Loucy (cell line): ENCODE measurements around the gene KLHDC3.

ENCODE experiments used
- EZH2phosphoT487 ChIP-seq: fragments of 200-600 bp; IDR thresholded peaks from 2 replicates; pipeline ENCODE4 v1.6.1; 2018; ENCODE audit warnings: antibody characterized with exemption, mild to moderate bottlenecking, moderate library complexity, borderline replicate concordance
- TF ChIP-seq, protein P1 (sequence below): fragments of 200-600 bp; sonication (generic); conservative IDR thresholded peaks from 2 replicates; pipeline ENCODE4 v1.5.1; 2014; ENCODE audit warnings: mild to moderate bottlenecking, antibody characterized with exemption, low read length

DNA sequence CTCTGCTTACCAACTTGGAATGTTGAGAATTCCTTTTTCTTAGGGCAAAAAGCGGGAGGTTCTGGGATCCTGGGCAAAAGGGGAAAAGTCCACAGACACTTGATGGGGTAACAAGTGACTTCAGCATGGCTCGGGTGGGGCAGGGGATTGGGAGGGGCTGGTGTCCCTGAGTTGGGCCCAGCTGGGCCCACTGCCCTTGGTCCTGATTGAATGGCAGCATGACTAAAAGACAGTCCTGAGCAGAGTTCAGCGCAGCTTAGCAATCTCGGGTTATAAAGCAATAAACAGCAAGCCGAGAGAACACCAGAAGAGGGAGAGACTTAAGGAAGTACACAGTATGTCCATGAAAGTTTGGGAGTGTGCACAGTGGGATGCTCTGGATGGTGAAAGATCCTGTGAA lies 24.1 kb upstream of the KLHDC3 start:
- TF ChIP-seq, protein P1, sequence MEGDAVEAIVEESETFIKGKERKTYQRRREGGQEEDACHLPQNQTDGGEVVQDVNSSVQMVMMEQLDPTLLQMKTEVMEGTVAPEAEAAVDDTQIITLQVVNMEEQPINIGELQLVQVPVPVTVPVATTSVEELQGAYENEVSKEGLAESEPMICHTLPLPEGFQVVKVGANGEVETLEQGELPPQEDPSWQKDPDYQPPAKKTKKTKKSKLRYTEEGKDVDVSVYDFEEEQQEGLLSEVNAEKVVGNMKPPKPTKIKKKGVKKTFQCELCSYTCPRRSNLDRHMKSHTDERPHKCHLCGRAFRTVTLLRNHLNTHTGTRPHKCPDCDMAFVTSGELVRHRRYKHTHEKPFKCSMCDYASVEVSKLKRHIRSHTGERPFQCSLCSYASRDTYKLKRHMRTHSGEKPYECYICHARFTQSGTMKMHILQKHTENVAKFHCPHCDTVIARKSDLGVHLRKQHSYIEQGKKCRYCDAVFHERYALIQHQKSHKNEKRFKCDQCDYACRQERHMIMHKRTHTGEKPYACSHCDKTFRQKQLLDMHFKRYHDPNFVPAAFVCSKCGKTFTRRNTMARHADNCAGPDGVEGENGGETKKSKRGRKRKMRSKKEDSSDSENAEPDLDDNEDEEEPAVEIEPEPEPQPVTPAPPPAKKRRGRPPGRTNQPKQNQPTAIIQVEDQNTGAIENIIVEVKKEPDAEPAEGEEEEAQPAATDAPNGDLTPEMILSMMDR: no peak
- TF ChIP-seq EZH2phosphoT487: no peak
